ENCODE data around the gene SOCS6. TPM values are rescaled to one million over a fixed set of nuclear protein-coding genes. Genes with fewer than 3 reads are reported as not detected.

SOCS6 gene
- total RNA-seq, 1 donor from 2014 or later: 29.3 TPM

DNA sequence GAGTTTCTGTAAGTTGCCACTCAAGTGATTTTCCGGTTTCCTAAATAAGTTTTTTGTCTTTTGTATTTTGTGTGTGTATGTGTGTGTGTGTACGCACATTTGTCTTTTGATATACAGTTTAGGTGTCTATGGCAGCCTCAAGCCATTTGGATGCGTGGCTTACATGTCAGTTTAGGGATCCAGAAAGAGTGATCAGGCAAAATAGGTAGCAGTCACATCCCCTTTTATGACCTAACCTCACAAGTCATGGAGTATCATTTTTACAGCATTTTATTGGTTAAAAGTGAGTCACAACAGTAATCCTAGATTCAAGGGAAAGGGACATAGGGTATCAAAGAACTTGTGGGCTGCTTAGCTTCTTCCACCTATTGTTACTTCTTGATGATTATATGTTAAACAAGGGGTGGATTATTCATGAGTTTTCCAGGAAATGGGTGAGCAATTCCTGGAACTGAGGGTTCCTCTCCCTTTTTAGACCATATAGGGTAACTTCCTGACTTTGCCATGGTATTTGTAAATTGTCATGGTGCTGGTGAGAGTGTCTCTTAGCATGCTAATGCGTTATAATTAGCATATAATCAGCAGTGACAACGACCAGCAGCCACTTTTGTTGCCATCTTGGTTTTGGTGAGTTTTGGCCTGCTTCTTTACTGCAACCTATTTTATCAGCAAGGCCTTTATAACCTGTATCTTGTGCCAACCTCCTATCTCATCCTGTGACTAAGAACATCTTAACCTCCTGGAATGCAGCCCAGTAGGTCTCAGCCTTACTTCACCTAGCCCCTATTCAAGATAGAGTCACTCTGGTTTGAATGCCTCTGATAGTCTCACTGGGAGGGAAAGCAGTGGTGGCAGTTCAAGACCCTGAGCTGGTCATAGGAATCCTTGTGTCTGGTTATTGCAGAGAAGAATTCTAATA is 8.6 kb upstream of the SOCS6 start:
- Mint-ChIP-seq H3K4me3 (no peak overlapping the region), H3K9me3 (peaks cover 8% of the 10 kb centered on the region), H3K36me3 (no peaks in the 10 kb centered on the region), H3K4me1 (peaks cover 6% of the 10 kb centered on the region), H3K27ac (no peak overlapping the region), H3K27me3 (ENCODE audit: low read depth) (no peaks in the 10 kb centered on the region)
- DNase-seq (ENCODE audit: low spot score in 2 of 2, unreplicated experiment in 2 of 2): no peak
- TF ChIP-seq, protein P1, sequence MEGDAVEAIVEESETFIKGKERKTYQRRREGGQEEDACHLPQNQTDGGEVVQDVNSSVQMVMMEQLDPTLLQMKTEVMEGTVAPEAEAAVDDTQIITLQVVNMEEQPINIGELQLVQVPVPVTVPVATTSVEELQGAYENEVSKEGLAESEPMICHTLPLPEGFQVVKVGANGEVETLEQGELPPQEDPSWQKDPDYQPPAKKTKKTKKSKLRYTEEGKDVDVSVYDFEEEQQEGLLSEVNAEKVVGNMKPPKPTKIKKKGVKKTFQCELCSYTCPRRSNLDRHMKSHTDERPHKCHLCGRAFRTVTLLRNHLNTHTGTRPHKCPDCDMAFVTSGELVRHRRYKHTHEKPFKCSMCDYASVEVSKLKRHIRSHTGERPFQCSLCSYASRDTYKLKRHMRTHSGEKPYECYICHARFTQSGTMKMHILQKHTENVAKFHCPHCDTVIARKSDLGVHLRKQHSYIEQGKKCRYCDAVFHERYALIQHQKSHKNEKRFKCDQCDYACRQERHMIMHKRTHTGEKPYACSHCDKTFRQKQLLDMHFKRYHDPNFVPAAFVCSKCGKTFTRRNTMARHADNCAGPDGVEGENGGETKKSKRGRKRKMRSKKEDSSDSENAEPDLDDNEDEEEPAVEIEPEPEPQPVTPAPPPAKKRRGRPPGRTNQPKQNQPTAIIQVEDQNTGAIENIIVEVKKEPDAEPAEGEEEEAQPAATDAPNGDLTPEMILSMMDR (IDR thresholded peaks at IDR 0.05; ENCODE audit: unreplicated experiment): no peak

DNA sequence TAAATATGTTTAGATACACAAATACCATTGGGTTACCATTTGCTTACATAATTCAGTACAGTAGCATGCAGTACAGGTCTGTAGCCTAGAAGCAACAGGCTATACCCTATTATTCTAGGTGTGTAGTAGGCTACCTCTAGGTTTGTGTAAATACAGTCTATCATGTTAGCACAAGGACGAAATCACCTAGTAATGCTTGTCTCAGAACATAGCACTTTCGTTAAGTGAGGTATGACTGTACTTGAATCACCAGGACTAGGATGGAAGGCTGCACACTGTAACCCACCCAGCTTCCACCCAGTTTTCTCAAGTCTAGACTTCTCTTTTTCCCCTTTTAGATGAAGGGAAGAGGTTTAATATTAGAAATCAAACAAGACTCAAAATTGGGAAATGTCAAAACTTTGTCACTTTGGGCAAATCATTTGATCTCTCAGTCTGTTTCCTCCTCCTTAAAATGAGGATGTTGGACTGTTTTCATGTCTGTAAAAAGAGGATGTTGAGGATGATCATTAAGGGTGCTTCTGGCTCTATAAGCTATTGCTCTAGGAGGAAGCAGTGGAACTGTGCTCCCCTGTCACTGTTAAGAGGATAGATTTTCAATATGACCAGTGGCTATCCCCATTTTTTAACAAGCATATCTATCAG is 3.7 kb upstream of the SOCS6 start:
- no peak overlapping the region for H3K4me3 Mint-ChIP-seq
- TF ChIP-seq, protein P1 (IDR thresholded peaks at IDR 0.05; ENCODE audit: unreplicated experiment): no peak
- peaks cover 5% of the 10 kb centered on the region for H3K9me3 Mint-ChIP-seq
- peaks cover 15% of the 10 kb centered on the region for H3K4me1 Mint-ChIP-seq
- H3K27me3 Mint-ChIP-seq (ENCODE audit: low read depth): no peaks in the 10 kb centered on the region
- DNase-seq (ENCODE audit: low spot score in 2 of 2, unreplicated experiment in 2 of 2): no peak
- no peak overlapping the region for H3K27ac Mint-ChIP-seq
- H3K36me3 Mint-ChIP-seq: no peaks in the 10 kb centered on the region

DNA sequence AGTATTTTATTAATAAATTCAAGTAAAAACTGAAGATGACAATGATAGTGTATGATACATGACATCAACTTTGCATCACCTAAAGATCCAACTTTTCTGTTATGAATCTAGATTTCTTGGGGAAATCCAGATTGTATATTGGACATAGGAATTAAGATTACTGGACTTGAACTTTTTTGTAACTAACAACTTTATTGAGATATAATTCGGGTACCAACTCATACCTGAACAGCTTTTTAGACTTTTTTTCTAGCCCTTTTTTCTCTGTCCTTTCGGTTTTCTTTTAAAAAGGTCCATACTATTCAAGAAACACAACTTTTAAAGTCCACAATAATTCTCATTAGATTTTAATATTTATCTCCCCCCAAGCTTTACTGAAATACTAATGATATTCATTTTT is 1.1 kb upstream of the SOCS6 start:
- peak overlapping the region; percentile 88 for H3K27ac Mint-ChIP-seq
- TF ChIP-seq, protein P1 (IDR thresholded peaks at IDR 0.05; ENCODE audit: unreplicated experiment): no peak
- DNase-seq (ENCODE audit: low spot score in 2 of 2, unreplicated experiment in 2 of 2): no peak
- no peaks in the 10 kb centered on the region for H3K27me3 Mint-ChIP-seq (ENCODE audit: low read depth)
- H3K36me3 Mint-ChIP-seq: no peaks in the 10 kb centered on the region
- peaks cover 36% of the 10 kb centered on the region for H3K4me1 Mint-ChIP-seq
- H3K9me3 Mint-ChIP-seq: no peaks in the 10 kb centered on the region
- H3K4me3 Mint-ChIP-seq: peak overlapping the region; percentile 62

DNA sequence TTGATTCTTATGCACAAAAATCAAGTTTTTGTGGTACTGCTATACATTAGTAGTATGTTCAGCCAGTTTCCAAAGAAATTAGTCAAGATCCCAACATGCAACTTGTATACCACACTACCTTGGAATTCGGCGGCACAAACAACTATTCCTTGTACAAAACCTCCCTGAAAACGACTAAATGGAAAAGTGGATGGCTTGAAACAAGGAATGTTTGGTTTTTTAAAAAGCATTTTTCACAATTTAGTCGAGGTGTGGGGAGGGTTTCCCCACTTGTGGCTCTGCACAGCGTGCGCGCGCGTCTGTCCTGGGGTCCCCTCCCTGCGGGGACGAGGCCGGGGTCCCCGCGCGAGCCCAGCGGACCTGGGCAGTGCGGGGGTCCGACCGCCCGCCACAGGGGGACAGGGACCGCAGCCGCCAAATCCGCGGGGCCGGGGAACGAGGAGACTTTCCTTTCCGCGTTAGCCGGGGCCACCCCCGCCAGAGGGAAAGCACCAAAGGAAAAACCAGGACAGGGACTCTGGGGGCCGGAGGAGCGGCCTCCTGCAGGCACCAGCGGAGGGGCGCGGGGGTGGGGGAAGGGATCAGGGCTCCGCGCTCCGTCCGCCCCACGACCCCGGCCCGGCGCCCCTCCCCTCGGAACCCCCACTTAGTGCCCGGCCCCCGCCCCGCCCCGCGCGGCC is 534 bp upstream of the SOCS6 start:
- Mint-ChIP-seq H3K4me1 (peaks cover 38% of the 10 kb centered on the region), H3K4me3 (peak overlapping the region; percentile 62), H3K27ac (peak overlapping the region; percentile 88), H3K36me3 (no peaks in the 10 kb centered on the region), H3K9me3 (no peaks in the 10 kb centered on the region), H3K27me3 (ENCODE audit: low read depth) (no peaks in the 10 kb centered on the region)
- TF ChIP-seq, protein P1 (IDR thresholded peaks at IDR 0.05; ENCODE audit: unreplicated experiment): no peak
- DNase-seq (ENCODE audit: low spot score in 2 of 2, unreplicated experiment in 2 of 2): peak in 1 of 2 experiments; percentile 65

DNA sequence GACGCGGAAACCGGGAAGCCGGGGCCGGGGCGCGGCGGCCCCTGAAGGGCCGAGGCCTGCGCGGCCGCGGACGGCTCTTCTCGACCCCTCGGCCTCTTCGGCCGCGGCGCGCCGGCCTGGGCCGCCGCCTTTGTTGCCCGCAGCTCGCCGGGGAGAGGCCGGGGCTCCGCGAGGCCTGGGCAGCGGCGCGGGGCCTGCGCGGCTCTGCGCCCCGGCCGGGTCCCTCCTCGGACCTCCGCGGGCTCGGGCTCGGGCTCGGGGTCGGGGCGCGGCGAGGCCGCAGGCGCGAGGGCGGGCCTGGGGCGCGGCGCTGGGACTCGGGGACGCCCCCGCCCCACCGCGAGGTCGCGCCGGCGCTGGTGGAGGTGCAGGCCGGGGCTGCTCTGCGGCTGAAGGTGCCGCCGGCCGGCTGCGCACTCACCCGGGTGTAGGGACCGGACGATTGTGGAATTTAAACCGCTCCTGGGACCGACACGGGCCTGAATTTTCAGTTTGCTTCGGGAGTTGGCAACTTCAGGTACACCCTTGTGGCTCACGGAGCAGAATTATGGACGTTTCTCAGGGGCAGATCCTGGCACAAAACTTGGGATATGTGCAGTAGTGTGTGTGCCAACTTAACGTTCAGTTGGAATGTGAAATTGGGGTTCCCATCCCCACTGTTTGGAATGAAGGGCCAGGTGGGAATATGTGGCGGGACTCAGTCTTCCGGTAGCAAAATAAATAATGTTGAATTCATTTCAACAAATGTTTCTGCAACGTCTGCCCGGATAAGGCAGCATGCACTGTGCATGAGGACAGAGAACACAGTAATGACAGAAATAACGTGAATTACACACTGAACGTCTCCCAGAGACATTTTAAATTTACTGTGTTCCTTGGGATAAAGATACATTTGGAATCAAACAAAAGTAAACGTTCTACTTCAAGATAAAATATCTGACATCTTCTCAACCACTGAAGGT is 787 bp downstream of the SOCS6 start:
- DNase-seq (ENCODE audit: low spot score in 2 of 2, unreplicated experiment in 2 of 2): peak; percentile 28 to 67
- Mint-ChIP-seq H3K4me3 (peak overlapping the region; percentile 97), H3K27me3 (ENCODE audit: low read depth) (no peaks in the 10 kb centered on the region), H3K4me1 (peaks cover 44% of the 10 kb centered on the region), H3K27ac (peak overlapping the region; percentile 99), H3K36me3 (no peaks in the 10 kb centered on the region), H3K9me3 (no peaks in the 10 kb centered on the region)
- TF ChIP-seq, protein P1 (IDR thresholded peaks at IDR 0.05; ENCODE audit: unreplicated experiment): no peak
